Hematopoietic multipotent progenitor cell treated with erythropoietin and hydrocortisone succinate and interleukin-3 and kit ligand, for 4 days (in vitro differentiated cells): Measurements from ENCODE around the gene NISCH.

Source experiments
- DNase-seq: peaks from one replicate; pipeline ENCODE4 v3.0.0-alpha.2; 2015

NISCH gene

DNA sequence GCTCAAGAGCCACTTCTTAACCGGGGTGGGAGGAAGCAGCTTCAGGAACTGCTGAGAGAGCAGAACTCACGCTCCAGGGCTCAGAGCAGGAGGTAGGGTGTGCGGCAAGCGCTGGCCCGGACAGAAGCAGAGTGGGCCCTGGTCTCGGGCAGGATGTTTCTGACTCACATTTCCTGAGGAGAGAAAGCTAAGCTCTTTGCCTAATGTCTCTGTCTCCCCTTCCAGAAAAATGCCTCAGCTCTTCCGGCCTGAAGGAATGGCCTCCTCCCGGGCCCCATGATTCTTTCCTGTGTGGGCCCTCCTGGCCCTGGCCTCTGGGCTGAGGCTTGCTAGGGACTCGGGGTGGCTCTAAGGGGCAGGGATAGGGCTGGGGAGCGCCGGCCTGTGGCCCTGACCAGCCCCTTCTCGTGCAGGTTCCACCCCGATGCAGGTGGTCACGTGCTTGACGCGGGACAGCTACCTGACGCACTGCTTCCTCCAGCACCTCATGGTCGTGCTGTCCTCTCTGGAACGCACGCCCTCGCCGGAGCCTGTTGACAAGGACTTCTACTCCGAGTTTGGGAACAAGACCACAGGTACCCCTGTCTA lies 35.6 kb downstream of the NISCH start:
- DNase-seq = peak; percentile 62

DNA sequence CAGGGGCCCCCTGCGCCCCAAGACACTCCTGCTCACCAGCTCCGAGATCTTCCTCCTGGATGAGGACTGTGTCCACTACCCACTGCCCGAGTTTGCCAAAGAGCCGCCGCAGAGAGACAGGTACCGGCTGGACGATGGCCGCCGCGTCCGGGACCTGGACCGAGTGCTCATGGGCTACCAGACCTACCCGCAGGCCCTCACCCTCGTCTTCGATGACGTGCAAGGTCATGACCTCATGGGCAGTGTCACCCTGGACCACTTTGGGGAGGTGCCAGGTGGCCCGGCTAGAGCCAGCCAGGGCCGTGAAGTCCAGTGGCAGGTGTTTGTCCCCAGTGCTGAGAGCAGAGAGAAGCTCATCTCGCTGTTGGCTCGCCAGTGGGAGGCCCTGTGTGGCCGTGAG lies 36.7 kb downstream of the NISCH start:
- no peak for DNase-seq

DNA sequence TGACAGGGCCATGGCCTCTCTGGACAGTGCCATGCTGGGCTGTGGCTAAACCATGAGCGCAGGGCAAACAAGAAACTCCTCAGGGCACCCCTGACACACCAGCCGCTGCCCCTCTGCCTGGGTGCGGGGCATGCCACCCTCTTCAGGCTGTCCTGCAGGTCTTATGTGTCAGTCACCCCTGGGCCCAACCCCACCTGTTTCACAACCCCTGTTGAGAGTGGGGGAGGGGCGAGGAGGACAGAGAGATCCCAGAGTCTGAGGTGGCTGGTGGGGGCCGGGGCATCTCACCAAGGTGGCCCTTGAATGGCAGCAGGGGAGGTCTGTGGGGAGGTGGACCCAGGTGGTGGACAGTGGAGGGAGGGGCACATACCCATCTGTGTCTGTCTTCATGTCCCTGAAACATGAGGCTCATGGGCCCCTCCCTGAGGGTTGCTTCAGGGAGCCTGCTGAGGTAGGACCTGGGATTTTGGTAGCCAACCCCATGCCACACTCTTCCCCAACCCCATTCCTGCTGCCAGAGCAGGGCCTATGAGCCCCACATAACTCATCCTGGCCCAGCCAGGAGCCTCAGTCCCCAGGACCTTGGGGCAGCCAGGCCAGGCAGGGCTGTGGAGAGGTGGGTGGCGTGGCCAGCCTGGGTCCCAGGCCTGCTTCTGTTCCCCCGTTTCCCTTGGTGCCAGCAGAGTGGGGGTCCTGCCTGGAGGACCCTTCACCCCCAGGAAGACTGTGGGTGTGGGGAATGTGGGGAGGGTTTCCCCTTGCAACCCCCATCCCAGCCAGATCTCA lies 38.0 kb downstream of the NISCH start:
- no peak for DNase-seq

DNA sequence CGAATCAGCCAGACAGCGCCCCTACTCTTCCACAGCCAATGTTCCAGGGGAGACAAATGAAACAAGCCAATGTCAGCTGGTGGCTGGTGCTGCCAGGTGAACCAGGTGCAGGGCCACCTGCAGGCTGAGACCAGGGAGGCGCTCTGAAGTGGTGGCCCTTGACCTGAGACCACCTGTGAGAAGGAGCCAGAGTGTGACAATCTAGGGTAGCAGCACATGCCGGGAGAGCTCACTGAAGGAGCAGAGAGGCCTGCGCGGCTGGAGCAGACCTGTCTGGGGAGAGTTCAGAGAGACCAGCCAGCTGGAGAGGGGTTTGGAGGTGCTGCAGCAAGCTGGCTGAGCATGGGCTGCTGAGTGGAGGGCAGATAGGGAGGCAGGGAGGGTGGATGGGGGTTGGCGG lies 39.0 kb downstream of the NISCH start:
- no peak for DNase-seq

DNA sequence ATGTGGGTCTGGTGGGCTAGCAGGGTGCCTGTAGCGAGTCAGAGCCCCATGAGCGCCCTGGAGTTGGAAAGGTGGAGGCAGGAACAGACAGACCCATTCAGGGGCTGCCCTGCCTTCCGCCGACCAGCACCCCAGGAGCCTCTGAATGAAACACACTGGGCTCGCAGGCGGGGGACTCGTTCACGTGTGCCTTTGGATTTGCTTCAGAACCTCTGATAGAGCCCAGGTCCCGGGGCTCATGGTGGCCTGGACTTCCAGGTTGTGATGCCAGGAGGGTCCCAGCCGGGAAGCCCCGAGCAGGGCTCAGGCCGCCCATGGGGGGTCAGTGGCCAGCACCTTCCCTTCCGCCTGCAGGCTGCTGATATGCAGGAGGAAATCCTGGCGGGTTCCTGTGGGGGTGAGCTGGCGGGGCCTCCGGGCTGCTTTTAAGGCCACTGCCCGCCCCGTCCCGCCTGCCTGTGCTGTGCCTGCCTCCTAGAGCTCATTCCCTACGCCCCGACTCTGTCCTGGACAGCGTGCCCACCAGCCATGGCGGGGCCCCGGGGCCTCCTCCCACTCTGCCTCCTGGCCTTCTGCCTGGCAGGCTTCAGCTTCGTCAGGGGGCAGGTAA lies 39.6 kb downstream of the NISCH start, which contains the start of gene STAB1:
Gene STAB1, plus strand, starts transcription at position 453 of the 610 bp plus-strand sequence. Its CDS starts 76 bp downstream, at position 529.
- peak; percentile 72 for DNase-seq

DNA sequence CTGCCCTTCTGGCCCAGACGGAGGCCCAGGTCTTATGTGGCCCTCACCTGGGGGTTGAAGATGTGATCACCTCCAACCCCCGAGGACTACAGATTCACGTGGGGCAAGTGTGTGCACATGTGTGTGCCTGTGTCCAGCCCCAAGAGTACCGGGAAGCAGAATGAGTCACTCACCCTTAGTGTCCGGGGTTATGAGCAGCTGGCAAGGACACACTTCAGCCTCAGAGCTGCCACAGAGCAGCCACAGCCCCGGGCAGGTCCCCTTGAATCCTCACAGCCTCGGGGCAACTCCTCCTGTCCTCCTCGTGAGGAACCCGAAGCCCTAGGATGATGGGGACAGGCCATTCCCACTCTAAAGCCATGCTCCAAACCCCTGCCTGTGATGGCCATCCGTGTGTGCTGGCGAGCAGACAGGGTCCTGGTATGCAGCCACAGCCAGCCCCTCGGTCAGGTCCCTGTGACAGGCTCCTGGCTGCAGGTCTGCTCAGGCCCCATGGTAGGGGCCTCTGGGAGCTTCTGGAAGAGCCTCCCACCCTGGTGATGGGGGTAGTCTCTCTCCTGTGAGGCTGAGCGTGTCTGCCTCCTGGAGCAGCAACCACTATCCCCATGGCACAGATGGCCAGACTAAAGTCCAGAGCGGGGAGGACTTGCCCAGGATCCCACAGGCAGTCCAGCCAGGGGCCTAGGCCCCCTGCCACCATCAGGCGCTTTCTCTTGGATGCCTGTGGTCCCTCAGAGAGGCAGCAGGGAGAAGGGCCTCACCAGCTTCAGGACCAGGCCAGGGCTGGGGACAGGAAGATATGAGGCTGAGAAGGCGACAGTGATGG lies 40.6 kb downstream of the NISCH start:
- peak; percentile 35 for DNase-seq

DNA sequence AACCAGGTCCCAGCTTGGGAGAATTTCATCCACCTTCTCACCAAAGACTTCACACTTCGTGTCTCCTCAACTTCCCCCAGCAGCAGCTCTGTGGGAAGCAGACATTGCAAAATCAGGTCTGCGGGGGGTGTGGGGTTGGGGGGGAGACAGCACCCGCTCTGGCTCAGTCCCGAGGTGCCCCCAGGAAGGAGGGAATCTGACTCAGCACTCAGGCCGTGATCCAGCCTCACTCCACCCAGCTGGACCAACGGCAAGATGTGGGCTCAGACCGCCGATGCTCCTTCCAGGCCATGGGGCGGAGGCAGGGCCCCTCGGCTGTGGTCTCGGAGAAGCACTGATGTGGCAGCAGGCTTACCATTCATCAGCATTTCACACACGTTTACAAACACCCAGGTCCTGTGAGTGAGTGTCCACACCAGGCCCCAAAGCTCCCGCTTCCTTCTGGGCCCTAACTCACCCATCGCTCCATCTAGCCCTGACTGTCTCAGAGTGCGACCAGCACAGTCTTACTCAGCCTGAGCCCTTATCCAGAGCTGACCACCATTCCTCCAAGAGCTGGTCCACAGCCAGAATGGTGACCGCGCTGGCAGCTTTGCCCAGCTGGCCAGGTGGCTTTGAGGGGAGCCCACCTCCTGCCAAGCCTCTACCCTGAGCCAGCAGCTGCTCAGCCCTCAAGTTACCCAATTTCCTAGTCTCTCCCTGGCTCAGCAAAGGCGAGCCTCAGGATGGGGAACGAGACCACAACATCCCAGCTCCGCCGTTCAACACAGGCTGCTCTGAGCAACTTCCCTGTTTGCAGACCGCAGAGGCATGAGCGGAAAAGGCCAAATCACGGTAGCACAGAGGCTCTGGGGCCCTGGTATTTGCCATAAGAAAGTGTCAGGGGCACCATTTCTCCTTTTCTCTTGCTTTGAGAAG lies 43.0 kb downstream of the NISCH start:
- peak; percentile 94 for DNase-seq

DNA sequence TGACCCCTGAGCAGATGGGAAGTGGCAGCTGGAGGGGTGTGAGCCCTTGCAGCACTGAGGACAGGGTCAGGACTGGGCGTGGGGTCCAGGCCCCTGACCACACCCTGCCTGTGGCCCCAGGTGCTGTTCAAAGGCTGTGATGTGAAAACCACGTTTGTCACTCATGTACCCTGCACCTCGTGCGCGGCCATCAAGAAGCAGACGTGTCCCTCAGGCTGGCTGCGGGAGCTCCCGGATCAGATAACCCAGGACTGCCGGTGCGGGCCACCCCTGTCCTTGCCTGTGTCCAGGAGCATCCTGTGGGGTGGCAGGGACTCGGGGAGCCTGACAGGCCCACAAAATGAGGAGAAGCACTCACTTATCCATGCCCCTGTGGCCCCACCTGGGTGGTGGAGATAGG lies 45.6 kb downstream of the NISCH start:
- DNase-seq = no peak

DNA sequence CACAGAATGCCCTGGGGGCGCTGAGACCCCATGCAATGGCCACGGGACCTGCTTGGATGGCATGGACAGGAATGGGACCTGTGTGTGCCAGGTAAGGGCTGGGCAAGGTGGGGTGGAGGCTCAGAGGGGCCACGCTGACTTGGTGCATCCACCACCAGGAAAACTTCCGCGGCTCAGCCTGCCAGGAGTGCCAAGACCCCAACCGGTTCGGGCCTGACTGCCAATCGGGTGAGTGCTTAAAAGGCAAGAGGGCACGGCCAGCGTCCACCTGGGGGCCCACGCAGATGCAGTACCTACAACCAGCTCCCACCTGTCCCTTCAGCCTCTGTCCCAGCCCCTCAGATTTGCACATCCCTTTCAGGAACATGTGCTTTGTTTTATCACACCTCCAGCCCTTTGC lies 46.6 kb downstream of the NISCH start:
- no peak for DNase-seq

DNA sequence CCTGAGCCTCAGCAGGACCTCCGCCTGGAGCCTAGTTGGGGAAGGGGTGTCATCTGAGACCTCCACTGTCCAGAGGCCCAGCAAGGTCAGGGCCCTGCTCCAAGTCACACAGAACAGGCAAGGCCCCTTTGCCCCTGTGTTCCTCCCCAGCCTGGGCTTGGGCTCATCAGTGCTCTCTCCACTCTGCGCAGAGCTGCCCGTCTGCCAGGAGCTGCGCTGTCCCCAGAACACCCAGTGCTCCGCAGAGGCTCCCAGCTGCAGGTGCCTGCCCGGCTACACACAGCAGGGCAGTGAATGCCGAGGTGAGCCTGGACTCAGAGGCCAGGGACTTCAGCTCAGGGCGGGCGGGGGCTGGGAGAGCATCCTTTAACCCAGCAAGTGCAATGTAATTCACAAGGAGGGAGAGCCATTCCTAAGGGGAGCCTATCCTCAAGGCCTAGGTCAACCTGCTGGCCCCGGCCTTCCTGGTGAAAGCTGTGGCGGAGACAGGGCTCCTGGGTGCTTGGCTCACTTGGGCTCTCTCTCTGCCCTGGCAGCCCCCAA lies 47.5 kb downstream of the NISCH start:
- no peak for DNase-seq

DNA sequence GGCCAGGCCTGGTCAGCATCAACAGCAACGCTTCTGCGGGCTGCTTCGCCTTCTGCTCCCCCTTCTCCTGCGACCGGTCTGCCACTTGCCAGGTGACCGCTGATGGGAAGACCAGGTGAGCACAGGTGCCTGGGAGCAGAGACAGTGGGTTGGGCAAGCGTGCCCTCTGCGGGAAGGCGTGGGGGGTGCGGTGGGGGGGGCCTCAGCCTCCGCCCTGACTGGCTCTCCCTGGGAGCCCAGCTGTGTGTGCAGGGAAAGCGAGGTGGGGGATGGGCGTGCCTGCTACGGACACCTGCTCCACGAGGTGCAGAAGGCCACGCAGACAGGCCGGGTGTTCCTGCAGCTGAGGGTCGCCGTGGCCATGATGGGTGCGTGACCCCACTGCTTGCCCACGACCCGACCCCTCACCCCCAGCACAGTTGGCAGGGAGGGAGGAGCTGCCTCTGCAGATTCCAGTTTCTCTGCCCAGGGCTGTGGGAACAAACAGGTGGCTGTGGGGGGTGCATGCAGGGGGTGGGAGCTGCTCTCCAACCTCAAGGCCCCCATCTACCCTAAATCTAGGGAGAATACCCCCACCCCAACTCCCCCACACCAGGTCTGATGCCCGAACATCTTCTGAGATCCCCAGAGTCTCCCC lies 48.5 kb downstream of the NISCH start:
- no peak for DNase-seq

DNA sequence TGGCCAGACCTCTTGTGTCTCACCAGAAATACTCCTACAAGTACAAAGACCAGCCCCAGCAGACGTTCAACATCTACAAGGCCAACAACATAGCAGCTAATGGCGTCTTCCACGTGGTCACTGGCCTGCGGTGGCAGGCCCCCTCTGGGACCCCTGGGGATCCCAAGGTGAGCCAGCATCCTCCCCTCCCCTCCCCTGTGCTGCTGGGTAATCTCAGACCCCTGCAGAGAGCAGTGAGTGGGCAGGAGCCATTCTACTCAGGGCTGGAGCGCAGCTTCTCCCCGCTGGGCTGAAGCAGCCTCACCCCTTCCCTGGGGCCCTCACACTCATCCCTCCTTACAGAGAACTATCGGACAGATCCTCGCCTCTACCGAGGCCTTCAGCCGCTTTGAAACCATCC lies 49.6 kb downstream of the NISCH start:
- no peak for DNase-seq

DNA sequence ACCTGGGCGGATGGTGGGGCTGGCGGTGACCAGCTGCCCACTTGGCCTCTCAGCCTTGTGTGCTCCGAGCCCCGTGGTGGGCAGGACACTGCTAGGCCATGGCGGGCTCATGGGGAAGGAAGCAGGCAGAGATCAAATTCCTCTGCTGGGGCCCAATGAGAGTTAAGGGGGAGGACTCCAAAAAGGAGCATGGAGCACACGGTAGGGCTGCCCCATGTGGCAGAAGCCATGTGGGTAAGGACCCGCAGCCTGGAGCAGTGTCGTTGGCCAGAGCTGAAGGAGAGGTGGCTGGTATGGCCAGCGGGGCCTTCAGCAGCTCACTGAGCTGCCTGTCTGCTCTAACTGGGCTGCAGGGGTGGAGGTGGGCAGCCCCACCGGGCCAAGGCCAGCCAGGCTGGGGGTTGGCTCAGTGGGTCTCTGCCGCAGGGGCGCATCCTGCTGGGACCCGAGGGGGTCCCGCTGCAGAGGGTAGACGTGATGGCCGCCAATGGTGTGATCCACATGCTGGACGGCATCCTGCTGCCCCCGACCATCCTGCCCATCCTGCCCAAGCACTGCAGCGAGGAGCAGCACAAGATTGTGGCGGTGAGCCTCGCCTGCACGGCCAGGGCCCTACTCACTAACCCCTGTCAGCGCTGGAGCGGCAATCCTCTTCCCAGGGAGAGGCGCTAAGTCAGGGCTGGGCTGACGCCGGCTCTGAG lies 51.0 kb downstream of the NISCH start:
- DNase-seq = no peak

DNA sequence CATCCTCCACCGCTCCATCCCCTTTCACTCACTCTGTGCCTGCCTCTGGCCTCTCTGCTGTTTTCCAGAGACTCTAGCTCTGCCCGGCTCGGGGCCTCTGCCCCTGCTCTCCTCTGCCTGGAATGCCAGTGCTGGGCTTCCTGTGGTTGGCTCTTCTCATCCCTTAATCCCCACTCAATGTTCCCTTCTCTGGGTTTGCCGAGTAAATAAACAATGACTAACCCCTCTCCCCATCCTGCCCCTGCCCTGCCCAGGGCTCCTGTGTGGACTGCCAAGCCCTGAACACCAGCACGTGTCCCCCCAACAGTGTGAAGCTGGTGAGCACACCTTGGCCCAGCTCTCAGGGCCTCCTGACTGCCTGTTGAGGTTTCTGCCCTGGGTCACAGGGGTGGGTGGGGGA lies 52.0 kb downstream of the NISCH start:
- no peak for DNase-seq

DNA sequence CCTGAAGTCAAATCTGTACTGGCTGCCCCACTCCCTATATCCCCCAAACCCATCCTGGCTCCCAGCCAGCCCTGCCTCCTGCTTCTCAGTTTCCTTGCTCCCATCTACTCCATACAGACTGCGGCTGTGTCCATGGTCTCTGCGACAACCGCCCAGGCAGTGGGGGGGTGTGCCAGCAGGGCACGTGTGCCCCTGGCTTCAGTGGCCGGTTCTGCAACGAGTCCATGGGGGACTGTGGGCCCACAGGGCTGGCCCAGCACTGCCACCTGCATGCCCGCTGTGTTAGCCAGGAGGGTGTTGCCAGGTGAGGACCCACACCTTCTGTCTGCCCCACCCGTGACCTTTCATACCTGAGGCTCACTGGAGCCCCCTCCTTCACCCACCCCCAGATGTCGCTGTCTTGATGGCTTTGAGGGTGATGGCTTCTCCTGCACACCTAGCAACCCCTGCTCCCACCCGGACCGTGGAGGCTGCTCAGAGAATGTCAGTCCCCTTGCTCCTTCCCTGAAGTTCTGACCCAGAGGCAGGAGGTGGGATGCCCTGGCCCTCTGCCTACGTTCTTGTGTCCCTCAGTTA lies 54.4 kb downstream of the NISCH start:
- no peak for DNase-seq

DNA sequence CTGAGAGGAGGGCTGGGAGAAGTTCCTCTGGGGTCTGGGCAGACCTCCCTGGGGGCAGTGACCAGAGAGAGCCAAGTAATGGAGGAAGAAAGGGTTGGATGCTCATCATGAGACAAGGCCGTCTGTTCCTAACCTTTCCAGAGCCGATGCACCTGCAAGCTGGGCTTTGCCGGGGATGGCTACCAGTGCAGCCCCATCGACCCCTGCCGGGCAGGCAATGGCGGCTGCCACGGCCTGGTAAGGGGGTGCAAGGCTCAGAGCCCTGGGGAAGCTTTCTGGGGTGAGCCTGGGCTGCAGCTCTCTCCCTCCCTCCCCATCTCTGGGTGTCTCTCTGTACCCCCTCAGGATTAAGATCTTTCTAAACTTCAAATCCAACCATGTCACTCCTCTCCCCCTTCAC lies 56.1 kb downstream of the NISCH start:
- no peak for DNase-seq

DNA sequence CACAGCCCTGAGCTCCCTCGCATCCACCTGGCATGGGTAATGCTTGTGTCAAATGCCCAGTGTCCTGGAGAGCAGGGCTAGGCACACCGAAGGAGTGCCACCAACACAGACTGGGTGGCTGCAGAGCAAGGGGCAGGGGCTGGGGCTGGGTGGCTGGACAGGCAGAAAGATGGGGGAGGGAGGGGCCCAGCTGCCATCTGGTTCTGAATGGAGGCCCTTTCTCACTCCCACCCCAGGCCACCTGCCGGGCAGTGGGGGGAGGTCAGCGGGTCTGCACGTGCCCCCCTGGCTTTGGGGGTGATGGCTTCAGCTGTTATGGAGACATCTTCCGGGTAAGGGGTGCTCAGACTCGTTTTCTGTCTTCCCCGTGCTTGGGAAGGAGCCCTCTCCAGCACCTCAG lies 56.7 kb downstream of the NISCH start:
- no peak for DNase-seq

DNA sequence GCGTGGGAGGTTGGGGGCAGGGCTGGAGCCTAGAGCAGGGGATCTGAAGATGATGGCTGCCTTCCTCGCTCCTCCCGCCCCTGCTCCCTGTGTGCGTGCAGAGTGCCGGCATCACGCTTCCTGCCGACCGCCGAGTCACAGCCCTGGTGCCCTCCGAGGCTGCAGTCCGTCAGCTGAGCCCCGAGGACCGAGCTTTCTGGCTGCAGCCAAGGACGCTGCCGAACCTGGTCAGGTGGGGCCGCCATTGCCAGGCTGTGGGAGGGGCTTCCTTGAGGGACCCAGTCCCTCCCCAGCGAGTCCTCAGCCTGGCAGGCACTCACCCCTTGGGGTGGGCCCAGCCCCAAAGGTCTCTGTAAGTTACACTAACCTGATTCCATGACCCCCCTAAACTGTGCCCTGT lies 57.3 kb downstream of the NISCH start:
- DNase-seq = no peak

DNA sequence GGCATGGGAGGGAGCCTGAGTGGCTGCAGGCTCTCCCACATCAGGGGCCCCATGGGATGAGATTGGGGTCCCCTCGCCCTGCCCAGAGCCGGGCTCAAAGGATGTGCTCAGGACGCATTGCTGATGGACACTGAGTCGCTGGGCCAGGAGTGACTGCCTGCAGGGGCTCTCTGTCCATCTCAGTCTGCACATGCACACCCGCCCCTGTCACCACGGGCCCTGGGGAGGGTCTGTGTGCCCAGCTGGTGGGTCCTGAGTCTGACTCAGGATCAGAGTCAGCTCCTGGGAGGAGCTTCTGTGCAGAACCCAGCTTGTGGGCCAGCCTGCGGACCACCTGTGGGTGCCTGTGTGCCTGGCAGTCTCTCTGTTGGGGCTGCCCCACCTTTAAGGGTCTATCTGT lies 57.9 kb downstream of the NISCH start:
- DNase-seq = no peak

DNA sequence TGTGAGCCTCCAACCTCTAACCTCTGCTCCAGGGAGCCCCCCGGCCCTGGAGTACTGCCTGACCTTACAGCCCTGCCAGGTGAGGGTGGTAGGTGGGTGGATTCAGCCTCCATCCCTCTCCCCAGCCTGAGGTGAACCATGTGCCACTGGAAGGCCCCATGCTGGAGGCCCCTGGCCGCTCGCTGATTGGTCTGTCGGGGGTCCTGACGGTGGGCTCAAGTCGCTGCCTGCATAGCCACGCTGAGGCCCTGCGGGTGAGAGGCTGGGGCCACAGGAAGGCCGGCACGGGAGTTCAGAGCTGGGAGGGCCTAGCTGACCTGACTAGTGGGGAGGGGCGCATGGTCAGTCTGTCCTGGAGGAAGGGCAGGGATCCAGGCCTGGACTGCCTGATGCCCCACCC lies 59.2 kb downstream of the NISCH start:
- no peak for DNase-seq
